GM19452 (cell line): Measurements from ENCODE around the gene LRRC7.

ENCODE experiments used
- ATAC-seq: cut with Tn5 transposase; IDR thresholded peaks from one replicate; pipeline ENCODE4 v1.9.1; 2021; ENCODE audit not compliant: unreplicated experiment

The LRRC7 gene

GRCh38 chr1:69567652-69568420 lies at the start of gene LRRC7:
Gene LRRC7 (plus strand): TSS chr1:69567922. CDS start chr1:69568640, 718 bp downstream.
- no peak for ATAC-seq

GRCh38 chr1:69519006-69519405 lies 48.7 kb upstream of the LRRC7 start:
- no peak for ATAC-seq

GRCh38 chr1:69520326-69520725 lies 47.4 kb upstream of the LRRC7 start:
- ATAC-seq: no peak

- no peak for ATAC-seq
Observed at GRCh38 chr1:69523032-69523431, 44.7 kb upstream of the LRRC7 start.

- no peak for ATAC-seq
Observed at GRCh38 chr1:69523461-69523860, 44.3 kb upstream of the LRRC7 start.

- no peak for ATAC-seq
Observed at GRCh38 chr1:69524015-69524414, 43.7 kb upstream of the LRRC7 start.

- no peak for ATAC-seq
Observed at GRCh38 chr1:69527273-69527672, 40.4 kb upstream of the LRRC7 start.

- no peak for ATAC-seq
Observed at GRCh38 chr1:69528376-69528775, 39.3 kb upstream of the LRRC7 start.

GRCh38 chr1:69533343-69533742 lies 34.4 kb upstream of the LRRC7 start:
- no peak for ATAC-seq

- no peak for ATAC-seq
Observed at GRCh38 chr1:69534829-69535228, 32.9 kb upstream of the LRRC7 start.

- ATAC-seq: no peak
Observed at GRCh38 chr1:69535490-69535889, 32.2 kb upstream of the LRRC7 start.

- no peak for ATAC-seq
Observed at GRCh38 chr1:69540052-69540451, 27.7 kb upstream of the LRRC7 start.

GRCh38 chr1:69551476-69552324 lies 16.0 kb upstream of the LRRC7 start:
- ATAC-seq: no peak

- no peak for ATAC-seq
Observed at GRCh38 chr1:69553726-69554125, 14.0 kb upstream of the LRRC7 start.

GRCh38 chr1:69568421-69569174 lies 876 bp downstream of the LRRC7 start:
- ATAC-seq: no peak

GRCh38 chr1:69569175-69569541 lies 1.4 kb downstream of the LRRC7 start:
- ATAC-seq: no peak

GRCh38 chr1:69569576-69570328 lies 2.0 kb downstream of the LRRC7 start:
- ATAC-seq: no peak

- ATAC-seq: no peak
Observed at GRCh38 chr1:69570356-69570755, 2.6 kb downstream of the LRRC7 start.

GRCh38 chr1:69572921-69573320 lies 5.2 kb downstream of the LRRC7 start:
- ATAC-seq: no peak

- no peak for ATAC-seq
Observed at GRCh38 chr1:69573911-69574310, 6.2 kb downstream of the LRRC7 start.

- no peak for ATAC-seq
Observed at GRCh38 chr1:69585666-69586065, 17.9 kb downstream of the LRRC7 start.
